GM18858 (cell line): ENCODE data around the gene SPSB2.
"Not testable (repeated sequence)": the region's sequence is repeated elsewhere in the genome, so short reads cannot be mapped to it uniquely, and the experiment has no call there.

Source experiments
- ATAC-seq: cut with Tn5 transposase; IDR thresholded peaks from one replicate; pipeline ENCODE4 v1.9.1; 2021; ENCODE audit not compliant: unreplicated experiment

SPSB2 gene

DNA sequence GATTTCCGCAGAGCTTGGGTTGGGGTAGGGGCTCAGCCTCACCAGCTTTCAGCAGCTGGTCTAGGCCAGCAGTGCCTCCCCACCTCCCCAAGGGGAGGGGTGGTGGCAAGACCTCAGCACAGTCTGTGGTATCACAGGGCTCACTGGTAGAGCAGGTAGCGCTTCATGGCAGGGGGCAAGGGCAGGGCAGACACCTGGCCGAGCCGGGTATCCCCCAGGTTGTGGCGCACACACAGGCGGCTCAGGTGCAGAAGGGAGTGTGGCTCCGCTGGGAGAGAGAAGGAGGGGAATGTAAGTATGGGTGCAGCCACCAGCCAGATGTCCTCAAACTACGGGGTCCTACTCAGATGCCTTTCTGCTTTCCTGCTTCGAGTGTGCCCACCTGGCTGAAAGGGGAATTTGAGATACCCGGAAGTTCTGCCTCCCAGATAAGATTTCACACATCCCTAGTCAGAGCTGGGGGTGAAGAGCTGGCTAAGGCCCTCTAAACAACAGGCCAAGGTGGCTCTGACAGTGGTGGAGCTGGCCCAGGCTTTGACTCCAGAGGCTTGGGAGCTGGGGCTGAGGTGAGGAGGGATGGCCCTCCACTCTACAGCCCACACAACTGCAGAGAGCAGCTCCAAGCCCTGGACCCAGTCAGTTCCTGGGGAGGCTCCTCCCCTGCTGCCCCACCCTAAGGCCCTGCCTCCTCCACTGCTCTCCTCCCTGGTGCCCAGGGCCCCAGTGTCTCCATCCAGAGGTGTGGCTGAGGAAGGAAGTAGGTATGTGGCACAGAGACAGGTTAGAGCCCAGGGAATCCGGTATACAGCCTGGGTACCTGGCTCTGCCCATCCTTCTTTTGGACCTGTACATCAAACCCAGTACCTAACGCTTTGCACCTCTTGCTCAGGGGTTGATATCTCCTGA is 1.8 kb downstream of the SPSB2 start:
- no peak for ATAC-seq

DNA sequence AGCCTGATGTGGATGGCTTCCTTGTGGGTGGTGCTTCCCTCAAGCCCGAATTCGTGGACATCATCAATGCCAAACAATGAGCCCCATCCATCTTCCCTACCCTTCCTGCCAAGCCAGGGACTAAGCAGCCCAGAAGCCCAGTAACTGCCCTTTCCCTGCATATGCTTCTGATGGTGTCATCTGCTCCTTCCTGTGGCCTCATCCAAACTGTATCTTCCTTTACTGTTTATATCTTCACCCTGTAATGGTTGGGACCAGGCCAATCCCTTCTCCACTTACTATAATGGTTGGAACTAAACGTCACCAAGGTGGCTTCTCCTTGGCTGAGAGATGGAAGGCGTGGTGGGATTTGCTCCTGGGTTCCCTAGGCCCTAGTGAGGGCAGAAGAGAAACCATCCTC is 2.8 kb downstream of the SPSB2 start:
- not testable (repeated sequence) for ATAC-seq

DNA sequence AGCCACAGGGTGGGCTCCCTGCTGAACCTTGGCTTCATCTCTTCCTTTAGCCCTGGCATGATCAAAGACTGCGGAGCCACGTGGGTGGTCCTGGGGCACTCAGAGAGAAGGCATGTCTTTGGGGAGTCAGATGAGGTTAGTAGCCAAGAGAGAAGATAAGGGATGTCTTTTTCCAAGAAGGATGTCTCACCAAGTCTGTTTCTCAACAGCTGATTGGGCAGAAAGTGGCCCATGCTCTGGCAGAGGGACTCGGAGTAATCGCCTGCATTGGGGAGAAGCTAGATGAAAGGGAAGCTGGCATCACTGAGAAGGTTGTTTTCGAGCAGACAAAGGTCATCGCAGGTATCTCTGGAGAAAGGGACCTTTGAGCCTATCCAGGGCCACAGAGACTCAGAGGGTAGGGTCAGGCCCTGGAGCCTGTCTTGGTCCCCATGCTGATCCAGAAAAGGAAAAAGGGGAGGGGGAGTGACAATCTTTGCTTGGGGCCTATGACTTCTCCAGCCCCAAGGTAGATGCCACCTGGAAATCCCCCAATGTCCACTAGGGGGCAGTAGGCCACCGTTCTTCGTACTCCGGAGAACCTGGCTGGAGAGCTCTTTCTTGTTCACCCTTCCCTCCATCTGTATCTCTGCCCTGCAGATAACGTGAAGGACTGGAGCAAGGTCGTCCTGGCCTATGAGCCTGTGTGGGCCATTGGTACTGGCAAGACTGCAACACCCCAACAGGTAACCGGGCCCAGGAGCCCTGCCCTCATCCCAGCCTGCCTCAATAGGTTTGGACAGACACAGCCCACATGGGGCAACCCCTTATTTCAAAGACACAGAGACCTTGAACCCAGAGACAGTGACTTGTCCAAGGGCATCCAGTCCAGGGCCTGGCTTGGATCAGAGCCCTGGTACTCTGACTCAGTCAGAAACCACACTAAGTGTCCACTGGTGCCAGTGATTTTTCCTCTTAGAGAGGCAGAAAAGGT is 3.8 kb downstream of the SPSB2 start:
- ATAC-seq, result no peak

DNA sequence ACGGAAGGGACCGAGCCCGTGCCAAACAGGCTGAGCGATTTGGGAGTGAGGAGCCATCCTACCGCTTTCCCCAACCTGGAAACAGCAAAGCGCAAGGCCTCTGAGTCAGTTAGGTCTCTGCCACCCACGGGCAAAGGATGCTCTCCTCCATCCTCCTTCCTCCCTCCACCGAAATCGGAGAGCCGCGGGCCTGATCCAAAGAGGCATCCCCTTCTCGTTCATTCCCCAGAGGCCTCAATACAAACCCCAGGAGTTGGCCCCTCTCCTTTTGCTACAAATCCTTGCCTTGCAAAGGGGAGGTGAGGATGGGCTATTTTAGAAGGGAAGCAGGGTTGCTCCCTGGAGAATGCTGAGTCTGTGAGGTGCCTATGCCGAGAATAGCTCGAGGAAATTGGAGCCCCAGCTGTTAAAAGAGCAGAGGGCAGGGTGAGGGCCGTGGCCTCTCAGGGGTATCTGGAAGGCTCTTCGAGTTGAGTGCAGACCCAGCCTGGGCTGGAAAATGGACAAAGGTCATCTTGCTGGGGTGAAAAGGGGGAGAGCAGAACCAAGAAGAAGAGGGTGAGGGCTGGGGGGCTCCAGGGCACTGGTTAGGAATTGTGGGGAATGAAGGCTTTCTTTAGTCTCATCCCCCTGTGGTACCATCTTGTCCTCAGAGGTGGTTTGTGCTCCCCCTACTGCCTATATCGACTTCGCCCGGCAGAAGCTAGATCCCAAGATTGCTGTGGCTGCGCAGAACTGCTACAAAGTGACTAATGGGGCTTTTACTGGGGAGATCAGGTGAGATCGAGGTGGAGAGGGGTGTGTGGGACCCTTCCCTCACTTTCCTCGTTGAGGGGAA is 4.7 kb downstream of the SPSB2 start:
- no peak for ATAC-seq

DNA sequence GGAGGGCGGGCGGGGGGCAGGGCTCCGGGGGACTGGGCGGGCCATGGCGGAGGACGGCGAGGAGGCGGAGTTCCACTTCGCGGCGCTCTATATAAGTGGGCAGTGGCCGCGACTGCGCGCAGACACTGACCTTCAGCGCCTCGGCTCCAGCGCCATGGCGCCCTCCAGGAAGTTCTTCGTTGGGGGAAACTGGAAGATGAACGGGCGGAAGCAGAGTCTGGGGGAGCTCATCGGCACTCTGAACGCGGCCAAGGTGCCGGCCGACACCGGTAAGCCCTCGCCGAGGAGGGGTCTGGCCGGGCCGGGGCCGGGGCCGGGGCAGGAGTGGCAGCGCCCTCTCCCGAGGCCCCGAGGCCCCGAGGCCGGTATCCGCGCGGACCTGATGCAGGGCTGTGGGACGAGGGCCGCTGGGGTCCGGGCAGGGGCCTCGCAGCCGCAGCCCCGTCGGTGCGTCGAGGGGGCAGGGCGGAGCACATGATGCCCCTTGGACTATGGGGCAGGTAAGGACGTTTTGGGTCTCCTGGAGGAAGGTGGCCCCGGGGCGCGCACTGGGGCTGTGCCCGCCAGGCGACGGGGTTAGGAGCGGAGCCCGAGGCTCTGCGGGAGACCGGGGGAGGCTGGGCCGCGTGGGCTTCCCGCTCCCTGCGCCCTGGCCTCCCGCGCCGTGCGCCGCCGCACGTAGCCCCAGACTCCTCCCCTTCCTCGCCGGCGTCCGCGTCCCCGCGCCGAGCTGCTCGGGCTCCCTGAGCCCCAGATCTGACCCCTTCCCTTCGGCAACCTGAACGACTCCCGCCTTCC is 5.5 kb downstream of the SPSB2 start, which contains the start of gene TPI1:
TSS of gene TPI1 (plus strand) at position 119 of the 798 bp plus-strand sequence. CDS start at position 155, 36 bp downstream.
- ATAC-seq, result no peak

DNA sequence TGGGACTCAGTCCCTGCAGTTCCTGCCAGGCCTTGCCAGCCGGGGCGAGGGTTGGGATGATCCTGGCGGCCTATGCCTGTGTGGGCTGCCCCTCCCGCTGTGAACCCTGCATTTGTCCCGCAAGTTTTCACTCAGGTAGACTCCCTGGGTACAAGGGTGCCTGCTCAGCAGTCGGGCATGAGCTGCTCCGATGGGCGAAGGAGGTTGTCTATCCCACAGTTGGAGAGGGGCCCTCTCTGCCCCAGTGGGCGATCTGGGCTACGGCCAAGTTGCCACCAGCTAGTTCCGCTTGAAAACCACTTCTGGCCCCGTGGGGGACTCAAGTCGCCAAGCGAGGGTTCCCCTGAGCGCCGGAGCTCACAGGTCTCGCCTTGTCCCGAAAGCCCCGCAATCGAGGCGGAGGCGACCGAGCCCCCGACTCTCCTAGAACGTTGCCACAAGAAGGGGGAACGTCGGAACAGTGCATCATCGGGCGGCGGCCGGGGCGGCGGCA is 6.1 kb downstream of the SPSB2 start:
- no peak for ATAC-seq

DNA sequence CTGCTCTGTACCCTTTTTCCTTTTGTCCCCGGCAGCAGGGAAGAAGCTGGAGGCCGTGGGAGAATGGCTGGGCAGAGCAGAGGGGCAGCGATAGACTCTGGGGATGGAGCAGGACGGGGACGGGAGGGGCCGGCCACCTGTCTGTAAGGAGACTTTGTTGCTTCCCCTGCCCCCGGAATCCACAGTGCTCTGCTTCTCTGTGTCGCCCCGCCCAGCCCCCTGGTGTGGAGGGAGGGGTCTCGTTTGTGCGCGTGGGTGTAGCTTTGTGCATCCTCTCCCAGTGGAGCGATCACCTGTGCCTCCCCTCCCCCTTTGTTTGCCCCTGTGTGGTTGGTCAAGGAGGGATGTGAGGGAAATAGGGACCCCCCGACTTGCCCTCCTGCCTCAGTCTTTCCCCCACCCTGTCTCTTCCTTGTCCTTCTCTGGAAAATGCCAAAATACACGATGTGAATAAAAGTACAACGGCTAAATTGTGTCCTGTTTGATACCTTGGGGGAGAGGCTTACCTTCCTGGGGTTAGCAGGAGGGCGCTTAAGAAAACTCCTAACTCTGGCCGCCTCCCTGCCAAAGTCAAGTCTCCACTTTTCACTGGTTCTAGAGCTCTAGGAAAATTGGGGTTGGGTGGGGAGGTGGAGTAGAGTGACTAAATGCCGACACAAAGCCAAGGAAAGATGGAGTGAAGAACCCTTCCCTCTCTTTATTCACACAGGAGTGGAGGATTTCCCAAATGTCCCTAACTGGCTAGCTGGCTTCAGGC is 6.8 kb downstream of the SPSB2 start:
- ATAC-seq, result no peak

DNA sequence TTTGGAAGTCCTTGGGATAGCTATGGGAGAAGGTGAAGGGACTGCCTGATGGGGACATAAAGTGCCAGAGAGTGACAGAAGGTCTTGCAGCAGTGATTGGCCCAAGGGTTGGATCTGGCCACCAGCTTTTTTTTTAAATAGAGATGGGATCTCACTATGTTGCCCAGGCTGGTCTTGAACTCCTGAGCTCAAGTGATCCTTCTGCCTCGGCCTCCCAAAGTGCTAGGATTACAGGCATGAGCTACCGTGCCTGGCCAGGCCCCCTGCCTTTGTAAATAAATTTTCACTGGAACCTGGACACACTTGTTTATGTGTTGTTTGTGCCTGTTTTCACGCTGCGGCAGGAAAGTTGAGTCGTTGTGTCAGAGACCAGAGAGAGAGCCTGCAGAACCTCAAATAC is 7.8 kb downstream of the SPSB2 start:
- not testable (repeated sequence) for ATAC-seq

DNA sequence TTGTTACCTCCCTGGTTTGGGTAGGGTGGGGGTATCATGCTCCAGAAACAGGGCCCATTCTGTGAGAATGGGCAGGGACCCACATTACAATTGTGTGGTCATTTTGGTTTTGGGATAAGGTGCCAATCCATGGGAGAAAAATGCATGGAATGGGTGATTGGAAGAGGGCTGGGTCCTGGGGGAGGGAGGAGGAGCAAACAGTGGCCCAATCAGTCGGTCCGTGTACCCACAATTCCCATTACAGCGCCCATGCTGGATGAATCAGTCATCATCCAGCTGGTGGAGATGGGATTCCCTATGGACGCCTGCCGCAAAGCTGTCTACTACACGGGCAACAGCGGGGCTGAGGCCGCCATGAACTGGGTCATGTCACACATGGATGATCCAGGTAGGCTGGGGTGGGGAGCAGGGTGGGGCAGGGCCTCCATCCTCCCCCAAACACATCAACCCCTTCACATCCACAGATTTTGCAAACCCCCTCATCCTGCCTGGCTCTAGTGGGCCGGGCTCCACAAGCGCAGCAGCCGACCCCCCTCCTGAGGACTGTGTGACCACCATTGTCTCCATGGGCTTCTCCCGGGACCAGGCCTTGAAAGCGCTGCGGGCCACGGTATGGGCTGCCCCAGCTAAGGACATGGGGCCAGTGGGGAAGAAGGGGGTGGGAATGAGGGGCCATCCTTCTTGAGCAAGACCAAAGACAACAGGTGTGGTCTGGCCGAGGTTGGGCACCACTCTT is 9.3 kb downstream of the SPSB2 start:
- no peak for ATAC-seq

DNA sequence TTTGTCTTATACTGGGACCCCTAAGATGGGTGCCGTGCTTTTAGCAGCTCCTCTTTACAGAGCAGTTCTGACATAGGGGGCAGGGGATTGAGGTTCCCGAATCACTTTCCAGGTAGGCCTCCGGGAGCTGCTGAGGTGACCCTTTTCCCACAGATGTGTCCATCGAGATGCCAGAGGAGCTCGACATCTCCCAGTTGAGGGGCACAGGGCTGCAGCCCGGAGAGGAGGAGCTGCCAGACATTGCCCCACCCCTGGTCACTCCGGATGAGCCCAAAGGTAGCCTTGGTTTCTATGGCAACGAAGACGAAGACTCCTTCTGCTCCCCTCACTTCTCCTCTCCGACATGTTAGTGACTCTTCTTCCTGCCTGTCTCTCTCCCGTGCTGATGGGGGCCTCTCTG is 10.1 kb downstream of the SPSB2 start:
- ATAC-seq, result no peak

DNA sequence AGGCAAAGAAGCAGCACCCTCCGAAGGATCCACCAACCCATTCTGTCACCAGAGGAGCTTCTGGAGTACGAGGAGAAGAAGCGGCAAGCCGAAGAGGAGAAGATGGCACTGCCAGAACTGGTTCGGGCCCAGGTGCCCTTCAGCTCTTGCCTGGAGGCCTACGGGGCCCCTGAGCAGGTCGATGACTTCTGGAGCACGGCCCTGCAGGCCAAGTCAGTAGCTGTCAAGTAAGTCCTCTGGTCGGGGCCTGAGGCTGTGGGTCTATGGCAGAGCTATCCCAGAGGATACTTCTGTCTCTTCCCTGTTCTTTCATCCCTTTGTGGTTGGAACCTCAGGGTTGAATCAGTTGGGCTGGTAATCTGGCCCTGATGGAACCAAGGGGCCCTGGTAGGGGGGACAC is 11.7 kb downstream of the SPSB2 start:
- no peak for ATAC-seq

DNA sequence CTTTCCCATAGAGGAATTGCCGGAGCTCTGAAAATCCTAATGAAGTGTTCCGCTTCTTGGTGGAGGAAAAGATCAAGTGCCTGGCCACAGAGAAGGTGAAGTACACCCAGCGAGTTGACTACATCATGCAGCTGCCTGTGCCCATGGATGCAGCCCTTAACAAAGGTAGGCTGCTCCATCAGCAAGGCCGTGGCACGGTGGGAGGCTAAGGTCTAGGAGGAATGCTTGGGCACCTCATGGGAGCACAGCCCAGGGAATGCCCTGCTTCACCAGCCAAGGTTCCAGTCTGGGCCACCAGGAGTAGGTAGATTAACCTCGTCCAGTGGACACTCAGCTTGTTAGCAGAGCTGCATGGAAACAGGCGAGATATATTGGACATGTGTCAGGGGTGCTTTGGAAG is 12.2 kb downstream of the SPSB2 start:
- ATAC-seq, result no peak

DNA sequence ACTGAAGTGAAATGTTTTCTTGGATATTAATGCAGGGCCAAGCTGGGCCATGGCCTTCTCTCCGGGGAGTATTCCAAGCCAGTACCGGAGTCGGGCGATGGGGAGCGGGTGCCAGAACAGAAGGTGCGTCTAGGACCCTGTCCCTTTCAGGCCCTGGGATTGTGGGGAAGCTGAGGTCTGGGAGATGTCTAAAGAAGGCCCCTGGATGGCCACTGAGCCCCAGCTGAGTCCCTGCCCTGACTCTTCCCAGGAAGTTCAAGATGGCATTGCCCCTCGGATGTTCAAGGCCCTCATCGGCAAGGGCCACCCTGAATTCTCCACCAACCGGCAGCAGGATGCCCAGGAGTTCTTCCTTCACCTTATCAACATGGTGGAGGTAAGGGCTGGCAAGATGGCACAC is 13.0 kb downstream of the SPSB2 start:
- no peak for ATAC-seq

DNA sequence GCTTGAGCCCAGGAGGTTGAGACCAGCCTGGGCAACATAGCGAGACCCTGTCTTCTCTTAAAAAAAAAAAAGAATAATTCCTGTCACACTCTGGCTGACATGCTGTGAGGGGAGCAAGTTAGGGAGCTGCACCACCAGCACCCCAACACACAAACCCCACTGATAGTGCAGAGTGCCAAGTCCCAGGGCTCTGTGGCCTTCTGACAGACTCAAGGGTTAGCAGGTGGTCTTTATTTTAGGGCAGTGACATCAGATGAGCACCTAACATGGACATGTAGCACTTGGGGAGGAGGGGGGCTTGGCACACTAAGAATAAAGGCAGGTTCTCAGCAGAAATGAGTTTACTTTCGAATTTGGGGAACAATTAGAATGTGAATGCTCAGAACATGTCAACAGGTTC is 14.3 kb downstream of the SPSB2 start:
- no peak for ATAC-seq

DNA sequence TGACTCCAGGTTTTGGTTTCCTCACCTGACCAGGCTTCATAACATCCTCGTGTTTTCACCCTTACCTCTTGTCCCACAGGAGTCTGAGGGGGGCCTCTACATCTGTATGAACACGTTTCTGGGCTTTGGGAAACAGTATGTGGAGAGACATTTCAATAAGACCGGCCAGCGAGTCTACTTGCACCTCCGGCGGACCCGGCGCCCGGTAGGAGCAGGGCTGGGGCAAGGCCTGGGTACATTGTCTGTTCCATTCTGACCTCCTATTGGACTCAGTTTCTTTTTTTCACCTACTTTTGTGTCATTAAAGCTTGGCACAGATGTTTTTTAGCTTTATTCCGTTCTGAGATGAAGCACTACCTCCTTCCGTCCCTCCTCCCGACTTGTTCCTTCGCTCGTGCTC is 17.8 kb downstream of the SPSB2 start:
- no peak for ATAC-seq

DNA sequence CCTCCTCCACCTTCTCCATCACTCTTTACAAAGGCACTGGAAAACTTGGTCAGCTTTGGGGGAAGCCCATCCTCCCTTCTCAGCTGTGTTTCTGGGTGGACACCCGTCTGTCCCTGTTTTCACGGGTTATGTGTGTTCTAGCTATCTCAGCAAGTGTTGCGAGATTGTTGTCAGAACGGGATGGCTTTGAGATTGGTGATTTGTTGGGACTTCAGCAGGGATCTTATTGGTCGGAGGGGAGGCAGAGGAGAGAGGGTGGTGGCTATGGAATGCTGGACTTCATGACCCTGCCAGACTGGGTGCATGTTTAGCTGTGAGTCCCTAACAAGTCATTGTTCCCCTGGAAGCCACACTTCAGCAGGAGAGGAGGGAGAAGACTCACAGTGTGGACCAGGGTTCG is 19.1 kb downstream of the SPSB2 start:
- ATAC-seq, result no peak

DNA sequence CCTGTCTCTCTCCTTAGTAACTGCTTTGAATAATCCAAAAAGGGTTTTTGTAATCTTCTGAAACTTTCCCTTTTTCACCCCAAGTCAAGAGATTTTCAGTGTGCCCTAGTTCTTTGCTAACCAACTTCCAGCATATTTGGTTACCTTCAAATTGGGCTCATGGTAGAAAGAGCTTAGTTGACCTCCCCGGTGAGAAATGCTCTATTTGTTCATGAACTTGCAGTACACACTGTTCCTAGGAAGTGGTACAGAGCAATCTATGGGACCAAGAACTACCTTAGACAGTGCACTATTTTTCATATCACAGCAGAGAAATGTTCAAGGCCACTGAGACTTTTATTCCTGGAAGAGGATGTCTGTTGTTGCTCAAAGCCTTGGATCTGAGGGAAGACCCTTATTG is 19.5 kb downstream of the SPSB2 start:
- ATAC-seq, result no peak

DNA sequence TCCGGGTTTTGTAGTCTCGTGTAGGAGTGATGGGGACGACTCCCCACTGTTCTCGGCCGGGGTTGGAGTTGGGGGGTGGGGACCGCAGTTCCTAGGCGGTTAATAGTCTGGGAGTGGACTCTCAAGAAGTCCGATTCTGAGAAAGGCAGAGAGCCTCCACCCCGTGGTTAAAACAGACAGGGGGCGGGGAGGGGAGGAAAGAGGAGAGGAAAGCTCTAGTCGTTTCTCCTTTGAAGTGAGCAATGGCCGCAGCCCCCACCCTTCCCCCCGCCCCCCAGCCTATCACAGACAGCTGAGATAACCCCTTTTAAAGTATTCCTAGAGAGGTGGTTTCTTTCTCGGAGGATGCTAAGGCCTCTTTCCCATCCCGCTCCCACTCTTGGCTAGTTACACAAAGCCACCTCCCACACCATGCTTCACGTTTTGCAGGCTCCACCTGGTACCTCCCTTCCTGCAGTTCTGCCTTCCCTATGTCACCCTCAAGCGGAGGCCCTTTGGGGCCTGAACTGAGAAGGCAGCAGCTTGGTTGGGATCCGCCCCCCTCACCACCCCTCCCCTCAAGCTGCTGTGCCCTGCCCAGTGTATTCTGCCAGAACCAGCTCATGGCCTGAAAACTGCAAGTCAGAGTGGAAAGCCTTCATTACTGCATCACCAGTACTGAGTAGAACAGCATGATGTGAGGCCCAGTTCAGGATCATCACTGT is 20.3 kb downstream of the SPSB2 start:
- ATAC-seq, result no peak
